CD1c-positive myeloid dendritic cell (primary cell): ENCODE results near the gene ZNF792.
"Not testable (repeated sequence)": the region's sequence is repeated elsewhere in the genome, so short reads cannot be mapped to it uniquely, and the experiment has no call there.

Experiments
- DNase-seq: peaks from one replicate; pipeline ENCODE4 v3.0.0-alpha.2; 2016; ENCODE audit errors: extremely low spot score

Gene ZNF792

GRCh38 chr19:34970185-34970780 lies 6.3 kb upstream of the ZNF792 start:
- DNase-seq, result not testable (repeated sequence)

DNA sequence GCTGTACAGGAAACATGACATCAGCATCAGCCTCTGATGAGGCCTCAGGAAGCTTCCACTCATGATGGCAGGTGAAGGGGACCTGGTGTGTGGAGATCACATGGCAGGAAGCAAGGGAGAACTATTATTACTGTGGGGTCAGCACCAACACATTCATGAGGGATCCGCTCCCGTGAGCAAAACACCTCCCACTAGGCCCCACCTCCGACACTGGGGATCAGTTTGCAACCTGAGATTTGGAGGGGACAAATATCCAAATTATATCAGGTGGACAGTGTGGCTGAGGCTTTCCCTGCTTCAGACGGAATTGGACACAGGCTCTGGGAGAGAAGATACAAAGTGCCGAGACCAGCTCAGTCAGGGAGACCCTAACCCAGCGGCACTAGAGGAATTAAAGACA lies 5.7 kb upstream of the ZNF792 start:
- DNase-seq, result no peak

- no peak for DNase-seq
Observed at GRCh38 chr19:34967551-34967950, 3.5 kb upstream of the ZNF792 start.

- not testable (repeated sequence) for DNase-seq
Observed at GRCh38 chr19:34965505-34965904, 1.5 kb upstream of the ZNF792 start.

- no peak for DNase-seq
Observed at GRCh38 chr19:34964598-34964997, 569 bp upstream of the ZNF792 start.

- DNase-seq, result no peak
Observed at GRCh38 chr19:34962687-34963572, 1.1 kb downstream of the ZNF792 start.

GRCh38 chr19:34961775-34962686 lies 2.0 kb downstream of the ZNF792 start:
- no peak for DNase-seq

- no peak for DNase-seq
Observed at GRCh38 chr19:34960940-34961679, 2.9 kb downstream of the ZNF792 start.

DNA sequence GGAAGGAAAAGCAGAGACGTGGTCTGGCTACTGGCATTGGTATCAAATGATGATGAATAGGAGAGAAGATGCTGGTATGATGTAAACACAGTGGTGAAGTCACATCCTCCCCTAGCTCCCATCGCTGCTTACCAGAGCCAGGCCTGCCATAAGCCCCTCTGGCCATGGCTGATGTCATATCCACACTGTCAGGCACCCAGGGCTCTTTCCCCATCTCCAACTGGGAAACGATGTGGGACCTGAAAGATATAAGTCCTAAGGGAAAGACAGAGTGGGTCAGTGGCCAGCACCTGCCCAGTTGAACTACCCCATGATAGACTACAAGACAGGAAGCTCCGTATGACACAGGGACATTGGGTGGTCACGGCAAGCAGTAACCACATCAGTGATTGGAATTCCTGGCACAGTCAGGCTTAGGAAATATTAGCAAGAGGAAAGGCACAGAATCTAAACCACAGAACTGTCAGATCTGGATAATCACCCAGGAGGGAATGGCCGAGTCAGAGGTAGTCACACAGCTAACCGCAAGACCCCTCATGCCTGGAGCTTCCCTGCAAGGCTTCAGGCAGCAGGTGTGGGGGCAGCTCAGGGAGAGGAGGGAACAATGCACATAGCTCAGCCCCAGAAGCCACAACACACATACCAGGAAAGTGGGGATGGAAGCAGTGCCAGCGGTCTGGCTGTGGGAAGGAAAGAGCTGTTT lies 3.8 kb downstream of the ZNF792 start:
- DNase-seq, result no peak

DNA sequence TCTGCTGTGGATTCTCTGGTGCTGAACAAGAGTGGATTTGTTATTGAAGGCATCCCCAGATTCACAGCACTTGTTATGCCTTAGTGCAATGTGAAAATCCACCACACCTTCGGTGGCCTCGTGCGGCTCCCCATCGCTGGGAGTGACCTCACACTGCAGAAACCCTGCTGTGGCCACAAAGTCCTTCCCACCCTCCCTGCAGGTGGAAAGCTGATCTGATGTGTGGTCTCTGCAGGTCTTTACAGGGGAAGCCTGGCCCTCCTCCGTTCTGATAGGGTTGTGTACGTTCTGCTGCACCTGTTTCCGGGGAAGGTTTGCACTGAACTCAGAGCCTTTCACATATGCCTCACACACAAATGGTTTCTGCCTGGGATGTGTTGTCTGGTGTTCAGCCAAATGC lies 5.0 kb downstream of the ZNF792 start:
- DNase-seq, result no peak

DNA sequence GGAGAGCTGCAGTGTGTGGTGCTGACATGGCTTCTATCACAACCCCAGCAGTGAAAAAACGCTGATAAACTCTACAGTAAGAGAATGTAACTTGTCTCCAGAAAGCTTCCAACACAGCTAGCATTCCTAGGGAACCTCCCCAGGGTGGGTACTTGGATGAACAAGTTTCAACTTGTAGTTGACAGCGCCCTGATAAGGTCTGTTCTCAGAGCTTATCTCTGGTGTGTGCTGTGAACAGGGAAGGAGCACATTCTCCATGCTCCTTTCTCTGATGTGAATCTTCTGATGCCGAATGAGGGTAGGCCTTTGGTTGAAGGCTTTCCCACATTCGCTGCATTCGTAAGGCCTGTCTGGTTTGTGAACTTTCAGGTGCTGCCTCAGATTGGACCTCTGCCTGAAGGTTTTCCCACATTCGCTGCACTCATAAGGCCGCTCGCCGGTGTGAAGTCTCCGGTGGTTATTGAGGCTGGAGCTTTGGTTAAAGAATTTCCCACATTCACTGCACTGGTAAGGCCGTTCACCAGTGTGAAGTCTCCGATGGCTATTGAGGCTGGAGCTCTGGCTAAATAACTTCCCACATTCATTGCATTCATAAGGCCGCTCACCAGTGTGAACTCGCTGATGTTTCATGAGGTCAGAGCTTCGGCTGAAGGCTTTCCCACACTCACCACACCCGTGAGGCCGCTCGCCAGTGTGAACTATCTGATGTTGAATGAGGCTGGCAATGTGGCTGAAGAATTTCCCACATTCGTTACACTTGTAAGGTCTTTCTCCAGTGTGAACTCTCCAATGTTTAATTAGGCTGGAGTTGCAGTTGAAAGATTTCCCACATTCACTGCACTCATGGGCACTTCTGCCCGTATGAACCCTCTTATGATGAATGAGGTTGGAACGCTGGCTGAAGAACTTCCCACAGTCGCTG lies 5.9 kb downstream of the ZNF792 start:
- no peak for DNase-seq

DNA sequence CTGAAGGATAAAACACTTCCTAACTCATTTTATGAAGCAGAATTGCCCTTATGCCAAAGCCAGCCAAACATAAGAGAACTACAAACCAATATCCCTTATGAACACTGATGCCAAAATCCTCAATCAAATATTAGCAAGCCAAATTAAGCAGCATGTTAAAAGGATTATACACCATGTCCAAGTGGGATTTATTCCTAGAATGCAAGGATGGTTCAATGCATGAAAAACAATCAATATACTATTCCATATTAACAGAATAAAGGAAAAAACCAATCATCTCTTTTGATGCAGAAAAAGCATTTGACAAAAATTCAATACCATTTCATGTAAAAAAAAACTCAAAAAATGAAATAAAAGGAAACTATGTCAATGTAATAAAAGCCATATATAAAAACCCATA lies 10.9 kb downstream of the ZNF792 start:
- DNase-seq, result no peak

GRCh38 chr19:34943861-34944573 lies 20.0 kb downstream of the ZNF792 start:
- DNase-seq, result no peak

- no peak for DNase-seq
Observed at GRCh38 chr19:34938886-34939285, 25.1 kb downstream of the ZNF792 start.

DNA sequence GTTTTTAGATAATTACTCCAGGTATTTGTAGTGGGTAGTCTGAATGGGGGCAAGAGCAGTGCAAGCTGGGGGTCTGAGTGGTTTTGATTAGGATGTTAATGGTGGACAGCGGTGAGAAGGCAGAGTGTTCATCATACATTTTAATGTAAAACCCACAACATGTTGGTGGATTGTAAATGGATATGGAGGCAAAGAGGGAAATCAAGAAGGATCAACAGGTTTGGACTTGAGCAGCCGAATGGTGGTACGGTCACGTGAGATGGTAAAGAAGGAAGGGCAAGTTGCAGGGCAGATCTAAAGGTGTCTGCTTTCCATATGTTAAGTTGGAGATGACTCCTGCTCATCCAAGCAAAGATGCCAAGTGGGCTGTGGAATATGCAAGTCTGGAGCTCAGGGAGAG lies 27.8 kb downstream of the ZNF792 start:
- no peak for DNase-seq

DNA sequence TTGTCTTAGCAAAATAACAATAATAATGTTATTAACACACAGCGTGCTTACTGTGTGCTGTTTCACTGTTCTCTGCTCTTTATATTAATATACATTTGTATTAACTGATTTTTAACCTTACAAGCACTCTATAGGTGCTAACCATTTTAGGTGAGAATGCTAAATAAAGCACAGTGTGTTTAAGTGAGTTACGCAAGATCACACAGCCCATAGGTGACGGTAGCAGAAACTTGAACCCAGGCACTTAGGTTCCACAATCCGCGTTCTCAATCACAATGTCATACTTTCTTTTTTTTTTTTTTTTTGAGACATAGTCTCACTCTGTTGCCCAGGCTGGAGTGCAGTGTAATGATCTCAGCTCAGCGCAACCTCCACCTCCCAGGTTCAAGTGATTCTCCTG lies 31.5 kb downstream of the ZNF792 start:
- no peak for DNase-seq

DNA sequence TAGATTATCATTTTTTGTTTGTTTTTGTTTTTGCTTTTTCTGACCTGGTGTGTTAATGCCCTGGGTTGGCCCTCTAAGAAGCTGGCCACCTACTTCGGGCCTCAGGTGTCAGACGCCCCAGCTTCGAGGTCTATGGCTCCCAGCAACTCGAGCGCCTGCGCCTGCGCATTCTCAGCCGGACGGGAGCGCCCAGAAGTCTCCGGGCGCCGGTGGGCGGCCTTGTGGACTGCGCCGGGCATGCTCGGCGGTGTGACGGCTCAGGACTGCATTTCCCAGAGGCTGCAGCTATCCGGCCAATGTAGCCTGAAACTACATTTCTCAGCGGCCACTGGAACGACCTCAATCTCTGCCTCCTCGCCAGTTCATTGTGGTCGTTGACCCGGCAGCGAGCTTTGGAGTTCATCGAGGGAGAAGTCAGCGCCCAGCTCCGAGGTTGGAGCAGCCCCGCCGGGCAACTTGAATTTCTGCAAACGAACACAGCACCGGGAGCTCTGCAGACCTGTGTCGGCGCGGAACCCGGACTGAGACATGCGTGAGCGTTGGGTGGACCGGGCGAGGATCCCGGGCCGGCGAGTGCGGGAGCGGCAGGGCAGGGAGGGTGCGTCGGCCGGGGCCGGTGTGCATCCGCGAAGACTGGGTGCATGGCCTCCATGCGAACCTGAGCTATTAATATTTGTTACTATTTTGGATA lies 37.2 kb downstream of the ZNF792 start, which contains the start of gene ZNF30:
Gene ZNF30 (plus strand): TSS at position 219 of the 691 bp plus-strand sequence. CDS start 3,045 bp downstream, outside the sequence.
- peak; percentile 83 for DNase-seq

GRCh38 chr19:34926361-34926684 lies 37.7 kb downstream of the ZNF792 start:
- DNase-seq, result no peak
